ENCODE data around the gene MZT2A.
"Not testable (repeated sequence)": the region's sequence is repeated elsewhere in the genome, so short reads cannot be mapped to it uniquely, and the experiment has no call there.

MZT2A gene

GRCh38 chr2:131519871-131520470, 27.8 kb upstream of the MZT2A start:
- not testable (repeated sequence) for DNase-seq

GRCh38 chr2:131519466-131519865, 27.3 kb upstream of the MZT2A start:
- DNase-seq, result no peak

- not testable (repeated sequence) for DNase-seq
These were observed 26.3 kb upstream of the MZT2A start for GRCh38 chr2:131518531-131518930.

- DNase-seq, result not testable (repeated sequence)
These were observed 25.7 kb upstream of the MZT2A start for GRCh38 chr2:131517856-131518255.

- DNase-seq, result no peak
These were observed 25.1 kb upstream of the MZT2A start for GRCh38 chr2:131517106-131517831.

- not testable (repeated sequence) for DNase-seq
These were observed 24.4 kb upstream of the MZT2A start for GRCh38 chr2:131516621-131517020.

GRCh38 chr2:131516011-131516410, 23.8 kb upstream of the MZT2A start:
- no peak for DNase-seq

- DNase-seq, result not testable (repeated sequence)
These were observed 23.0 kb upstream of the MZT2A start for GRCh38 chr2:131515235-131515634.

GRCh38 chr2:131514408-131515166, 22.4 kb upstream of the MZT2A start:
- DNase-seq, result not testable (repeated sequence)

GRCh38 chr2:131511969-131512870, 20.0 kb upstream of the MZT2A start:
- not testable (repeated sequence) for DNase-seq

GRCh38 chr2:131511291-131511968, 19.2 kb upstream of the MZT2A start:
- not testable (repeated sequence) for DNase-seq

GRCh38 chr2:131509615-131510014, 17.4 kb upstream of the MZT2A start:
- DNase-seq, result no peak

GRCh38 chr2:131504082-131504750, 12.0 kb upstream of the MZT2A start:
- not testable (repeated sequence) for DNase-seq

- DNase-seq, result not testable (repeated sequence)
These were observed 11.4 kb upstream of the MZT2A start for GRCh38 chr2:131503587-131503986.

GRCh38 chr2:131498321-131498973, 6.2 kb upstream of the MZT2A start:
- not testable (repeated sequence) for DNase-seq

GRCh38 chr2:131495506-131495905, 3.3 kb upstream of the MZT2A start:
- DNase-seq, result not testable (repeated sequence)

- no peak for DNase-seq
These were observed 1.2 kb upstream of the MZT2A start for GRCh38 chr2:131493199-131493968.

- DNase-seq, result peak; percentile 96
These were observed 411 bp upstream of the MZT2A start for GRCh38 chr2:131492418-131493198.

- DNase-seq, result not testable (repeated sequence)
These were observed 744 bp downstream of the MZT2A start for GRCh38 chr2:131491469-131491836.

Measured in DMS153 (cell line).